Measurements from ENCODE around the gene SLCO2A1. TPM values are rescaled to one million over a fixed set of nuclear protein-coding genes. Genes with fewer than 3 reads are reported as not detected.

The SLCO2A1 gene
- total RNA-seq, 4 donors from 2014 or later, result 15.0 to 33.0 (median 19.2) TPM

- no peak for TF ChIP-seq CTCF (IDR thresholded peaks at IDR 0.05)
- TF ChIP-seq POLR2A (IDR thresholded peaks at IDR 0.05), result no peak
- no peaks in the 10 kb centered on the region for H3K27me3 ChIP-seq
- no peak for DNase-seq
Observed at GRCh38 chr3:133901847-133902246, 127.9 kb downstream of the SLCO2A1 start.

GRCh38 chr3:133901083-133901482 lies 128.6 kb downstream of the SLCO2A1 start:
- Histone ChIP-seq H3K4me1 (no peaks in the 10 kb centered on the region), H3K9me3 (no peaks in the 10 kb centered on the region), H3K4me3 (no peak overlapping the region), H3K36me3 (no peaks in the 10 kb centered on the region), H3K27me3 (no peaks in the 10 kb centered on the region), H3K27ac (no peak overlapping the region)
- no peak for TF ChIP-seq POLR2A (IDR thresholded peaks at IDR 0.05)
- no peak for DNase-seq

More at GRCh38 chr3:133901847-133902246, 127.9 kb downstream of the SLCO2A1 start:
- Histone ChIP-seq H3K27ac (no peak overlapping the region), H3K36me3 (no peaks in the 10 kb centered on the region), H3K4me1 (no peaks in the 10 kb centered on the region), H3K4me3 (no peak overlapping the region), H3K9me3 (no peaks in the 10 kb centered on the region)

GRCh38 chr3:133899311-133899710 lies 130.4 kb downstream of the SLCO2A1 start:
- H3K4me1 ChIP-seq, result peaks cover 0 to 17% (median 4%) of the 10 kb centered on the region in 4 donors
- no peak for DNase-seq
- no peaks in the 10 kb centered on the region for H3K9me3 ChIP-seq
- peaks cover 0 to 4% of the 10 kb centered on the region in 2 donors for H3K27me3 ChIP-seq
- no peak overlapping the region for H3K4me3 ChIP-seq
- TF ChIP-seq CTCF (IDR thresholded peaks at IDR 0.05) (no peak), POLR2A (IDR thresholded peaks at IDR 0.05) (no peak)
- H3K36me3 ChIP-seq, result no peaks in the 10 kb centered on the region
- H3K27ac ChIP-seq, result no peak overlapping the region

GRCh38 chr3:133897547-133897946 lies 132.2 kb downstream of the SLCO2A1 start:
- H3K27me3 ChIP-seq, result peaks cover 0 to 4% of the 10 kb centered on the region in 2 donors

GRCh38 chr3:133896002-133896761 lies 133.5 kb downstream of the SLCO2A1 start:
- peak overlapping the region; percentile 36 to 71 (median 51) for H3K4me3 ChIP-seq
- peaks cover 0 to 17% (median 4%) of the 10 kb centered on the region in 4 donors for H3K4me1 ChIP-seq
- no peaks in the 10 kb centered on the region for H3K9me3 ChIP-seq
- peaks cover 0 to 4% of the 10 kb centered on the region in 2 donors for H3K27me3 ChIP-seq
- DNase-seq, result no peak
- no peak for TF ChIP-seq CTCF (IDR thresholded peaks at IDR 0.05)
- no peak for TF ChIP-seq POLR2A (IDR thresholded peaks at IDR 0.05)
- no peak overlapping the region for H3K27ac ChIP-seq
- no peaks in the 10 kb centered on the region for H3K36me3 ChIP-seq

More at GRCh38 chr3:133897547-133897946, 132.2 kb downstream of the SLCO2A1 start:
- Histone ChIP-seq H3K9me3 (no peaks in the 10 kb centered on the region), H3K36me3 (no peaks in the 10 kb centered on the region), H3K4me3 (no peak overlapping the region), H3K4me1 (peaks cover 0 to 17% (median 4%) of the 10 kb centered on the region in 4 donors), H3K27ac (no peak overlapping the region)
- no peak for DNase-seq
- no peak for TF ChIP-seq POLR2A (IDR thresholded peaks at IDR 0.05)
- TF ChIP-seq CTCF (IDR thresholded peaks at IDR 0.05), result no peak

- Histone ChIP-seq H3K27me3 (peaks cover 0 to 4% of the 10 kb centered on the region in 2 donors), H3K36me3 (no peaks in the 10 kb centered on the region), H3K4me3 (peak within 1 kb of the TSS; percentile 36 to 71 (median 51)), H3K4me1 (peaks cover 0 to 17% (median 4%) of the 10 kb centered on the region in 4 donors), H3K9me3 (no peaks in the 10 kb centered on the region), H3K27ac (no peak within 1 kb of the TSS)
- TF ChIP-seq CTCF (IDR thresholded peaks at IDR 0.05) (no peak), POLR2A (IDR thresholded peaks at IDR 0.05) (no peak)
- DNase-seq, result peak in 1 of 3 donors; percentile 43
Observed at GRCh38 chr3:133895208-133896001, 134.3 kb downstream of the SLCO2A1 start, which contains the start of gene RAB6B. TSS of gene RAB6B (minus strand) at chr3:133895882. CDS start at chr3:133895466, 416 bp downstream.

All from Peyer's patch (tissue), 4 donors.